AG10803 (cell line): ENCODE results near the gene GLA.

Experiments used
- DNase-seq: peaks from one replicate; pipeline ENCODE4 v3.0.0; 2010; ENCODE audit warnings: low read depth
- H3K4me3 ChIP-seq: 2 replicates; pipeline ENCODE4 v1.5.1; 2011; ENCODE audit warnings: mild to moderate bottlenecking, low read length, control low read depth
- TF ChIP-seq, protein P1 (sequence below): conservative IDR thresholded peaks from 2 replicates; pipeline ENCODE4 v1.5.1; 2011; ENCODE audit warnings: mild to moderate bottlenecking, low read length, control low read depth, inconsistent platforms

GLA gene

DNA sequence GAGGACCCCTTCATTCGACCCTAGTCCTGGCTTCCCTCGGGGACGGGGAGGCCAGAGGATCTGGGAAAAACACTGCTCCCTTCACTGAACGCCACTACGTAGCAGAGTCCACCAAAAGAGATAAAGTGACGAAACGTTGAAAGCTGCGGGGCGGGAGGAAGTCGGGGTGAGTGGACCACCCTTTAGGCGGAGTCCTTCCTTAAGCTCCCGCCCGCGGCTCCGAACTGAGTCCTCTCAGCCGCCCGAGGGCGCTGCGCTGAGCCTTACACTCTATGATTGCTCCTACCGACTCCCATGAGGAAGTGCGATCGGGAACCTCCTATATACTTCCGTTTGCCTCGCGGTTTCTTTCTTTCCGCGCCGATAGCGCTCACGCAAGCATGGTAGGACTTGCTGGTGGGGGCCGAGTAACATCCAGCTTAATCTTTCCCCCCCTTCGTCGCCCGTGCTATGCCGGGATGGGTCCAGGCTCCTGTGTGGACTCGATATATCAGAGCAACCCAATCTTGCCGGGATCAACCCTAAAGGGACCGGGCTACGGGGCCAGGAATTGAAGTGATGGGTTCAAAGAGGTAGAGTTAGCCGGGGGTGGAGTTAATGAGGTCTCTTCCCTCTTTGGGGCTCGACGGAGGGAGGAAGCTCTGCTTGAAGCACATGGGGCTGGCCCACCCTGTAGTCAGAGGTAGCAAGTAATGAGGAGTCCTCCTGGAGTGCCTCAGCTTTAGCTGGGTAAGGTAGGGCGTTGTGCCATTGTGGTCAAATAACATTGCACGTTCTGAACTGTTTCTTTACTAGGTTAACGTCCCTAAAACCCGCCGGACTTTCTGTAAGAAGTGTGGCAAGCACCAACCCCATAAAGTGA, 16.8 kb downstream of the GLA start, which contains the start of gene RPL36A:
TSS of gene RPL36A (plus strand) at position 348 of the 862 bp plus-strand sequence. CDS start at position 381, 33 bp downstream.
- peak; percentile 87 for DNase-seq
- H3K4me3 ChIP-seq, result peak within 1 kb of the TSS; percentile 76
- TF ChIP-seq, protein P1, sequence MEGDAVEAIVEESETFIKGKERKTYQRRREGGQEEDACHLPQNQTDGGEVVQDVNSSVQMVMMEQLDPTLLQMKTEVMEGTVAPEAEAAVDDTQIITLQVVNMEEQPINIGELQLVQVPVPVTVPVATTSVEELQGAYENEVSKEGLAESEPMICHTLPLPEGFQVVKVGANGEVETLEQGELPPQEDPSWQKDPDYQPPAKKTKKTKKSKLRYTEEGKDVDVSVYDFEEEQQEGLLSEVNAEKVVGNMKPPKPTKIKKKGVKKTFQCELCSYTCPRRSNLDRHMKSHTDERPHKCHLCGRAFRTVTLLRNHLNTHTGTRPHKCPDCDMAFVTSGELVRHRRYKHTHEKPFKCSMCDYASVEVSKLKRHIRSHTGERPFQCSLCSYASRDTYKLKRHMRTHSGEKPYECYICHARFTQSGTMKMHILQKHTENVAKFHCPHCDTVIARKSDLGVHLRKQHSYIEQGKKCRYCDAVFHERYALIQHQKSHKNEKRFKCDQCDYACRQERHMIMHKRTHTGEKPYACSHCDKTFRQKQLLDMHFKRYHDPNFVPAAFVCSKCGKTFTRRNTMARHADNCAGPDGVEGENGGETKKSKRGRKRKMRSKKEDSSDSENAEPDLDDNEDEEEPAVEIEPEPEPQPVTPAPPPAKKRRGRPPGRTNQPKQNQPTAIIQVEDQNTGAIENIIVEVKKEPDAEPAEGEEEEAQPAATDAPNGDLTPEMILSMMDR, result peak; percentile 71

GRCh38 chrX:101388604-101389003, 19.1 kb downstream of the GLA start:
- DNase-seq, result no peak
- H3K4me3 ChIP-seq, result no peak overlapping the region
- TF ChIP-seq, protein P1, result no peak

GRCh38 chrX:101386542-101386885, 21.2 kb downstream of the GLA start:
- TF ChIP-seq, protein P1, result no peak
- no peak overlapping the region for H3K4me3 ChIP-seq
- no peak for DNase-seq

GRCh38 chrX:101385795-101386541, 21.8 kb downstream of the GLA start, which contains the start of gene BTK:
BTK (minus strand) TSS chrX:101386191; CDS start chrX:101375284, 10,907 bp downstream.
- no peak within 1 kb of the TSS for H3K4me3 ChIP-seq
- DNase-seq, result no peak
- TF ChIP-seq, protein P1, result no peak

- no peak for DNase-seq
- no peak overlapping the region for H3K4me3 ChIP-seq
- TF ChIP-seq, protein P1, result no peak
Observed at GRCh38 chrX:101385026-101385684, 22.6 kb downstream of the GLA start.

GRCh38 chrX:101383679-101384205, 24.0 kb downstream of the GLA start:
- TF ChIP-seq, protein P1, result no peak
- DNase-seq, result no peak
- H3K4me3 ChIP-seq, result no peak overlapping the region
